ENCODE results near the gene WDFY1.
"Not testable (repeated sequence)": the region's sequence is repeated elsewhere in the genome, so short reads cannot be mapped to it uniquely, and the experiment has no call there.

GRCh38 chr2:223871661-223872060 lies 73.5 kb downstream of the WDFY1 start:
- not testable (repeated sequence) for TF ChIP-seq IRF1 (CRISPR knock-in tag; IDR thresholded peaks at IDR 0.05; ENCODE audit: borderline replicate concordance); ZNF134 (CRISPR knock-in tag; conservative IDR thresholded peaks at IDR 0.05); HNRNPLL (IDR thresholded peaks at IDR 0.05; ENCODE audit: low read depth, low read length, poor library complexity, severe bottlenecking); HDAC2 (IDR thresholded peaks at IDR 0.05); MXI1 (IDR thresholded peaks at IDR 0.05; ENCODE audit: low read depth, low read length); TBL1XR1 (IDR thresholded peaks at IDR 0.05; ENCODE audit: low read length in 2 of 2)
- TF ChIP-seq, protein P1, sequence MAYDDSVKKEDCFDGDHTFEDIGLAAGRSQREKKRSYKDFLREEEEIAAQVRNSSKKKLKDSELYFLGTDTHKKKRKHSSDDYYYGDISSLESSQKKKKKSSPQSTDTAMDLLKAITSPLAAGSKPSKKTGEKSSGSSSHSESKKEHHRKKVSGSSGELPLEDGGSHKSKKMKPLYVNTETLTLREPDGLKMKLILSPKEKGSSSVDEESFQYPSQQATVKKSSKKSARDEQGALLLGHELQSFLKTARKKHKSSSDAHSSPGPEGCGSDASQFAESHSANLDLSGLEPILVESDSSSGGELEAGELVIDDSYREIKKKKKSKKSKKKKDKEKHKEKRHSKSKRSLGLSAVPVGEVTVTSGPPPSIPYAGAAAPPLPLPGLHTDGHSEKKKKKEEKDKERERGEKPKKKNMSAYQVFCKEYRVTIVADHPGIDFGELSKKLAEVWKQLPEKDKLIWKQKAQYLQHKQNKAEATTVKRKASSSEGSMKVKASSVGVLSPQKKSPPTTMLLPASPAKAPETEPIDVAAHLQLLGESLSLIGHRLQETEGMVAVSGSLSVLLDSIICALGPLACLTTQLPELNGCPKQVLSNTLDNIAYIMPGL (CRISPR knock-in tag; IDR thresholded peaks at IDR 0.05), result not testable (repeated sequence)

Data from K562 (cell line).